SK-MEL-5 (cell line): ENCODE data around the gene THAP7. TPM values are rescaled to one million over a fixed set of nuclear protein-coding genes. Genes with fewer than 3 reads are reported as not detected.
A peak's percentile ranks its signal among the peaks of the same experiment; 100 is the strongest.
"Not testable (repeated sequence)": the region's sequence is repeated elsewhere in the genome, so short reads cannot be mapped to it uniquely, and the experiment has no call there.

Experiments used
- DNase-seq: peaks from one replicate; pipeline ENCODE4 v3.0.0-alpha.2; 2016; ENCODE audit warnings: low read depth, low spot score
- in situ Hi-C: cut with HindIII; loops from 2 replicates; pipeline ENCODE4 v1.10.0; 2016; ENCODE audit warnings: low sequenced_read_pairs, high pct_unique_total_duplicates, low pct_unique_long_range_greater_than_20kb
- polyA plus RNA-seq, 2 experiments: library from polyadenylated mRNA; depleted of rRNA; stranded (reverse); fragments of >200 nt; gene quantifications; 2 replicates each; pipeline ENCODE4 v1.2.3, GENCODE V29; 2015
- total RNA-seq: library from RNA; depleted of rRNA; stranded (reverse); fragments of >200 nt; shearing (Covaris generic); gene quantifications from 2 replicates; pipeline ENCODE4 v1.2.3, GENCODE V29; 2014; rRNA removed

The THAP7 gene, protein sequence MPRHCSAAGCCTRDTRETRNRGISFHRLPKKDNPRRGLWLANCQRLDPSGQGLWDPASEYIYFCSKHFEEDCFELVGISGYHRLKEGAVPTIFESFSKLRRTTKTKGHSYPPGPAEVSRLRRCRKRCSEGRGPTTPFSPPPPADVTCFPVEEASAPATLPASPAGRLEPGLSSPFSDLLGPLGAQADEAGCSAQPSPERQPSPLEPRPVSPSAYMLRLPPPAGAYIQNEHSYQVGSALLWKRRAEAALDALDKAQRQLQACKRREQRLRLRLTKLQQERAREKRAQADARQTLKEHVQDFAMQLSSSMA
- 50.2 and 55.3 TPM in 2 replicates for total RNA-seq
- polyA plus RNA-seq (2015; cell fraction: cytosol; rRNA removed) = 54.0 and 61.7 TPM in 2 replicates
- 84.7 and 98.3 TPM in 2 replicates for polyA plus RNA-seq (2015; cell fraction: nucleus; rRNA removed)

DNA sequence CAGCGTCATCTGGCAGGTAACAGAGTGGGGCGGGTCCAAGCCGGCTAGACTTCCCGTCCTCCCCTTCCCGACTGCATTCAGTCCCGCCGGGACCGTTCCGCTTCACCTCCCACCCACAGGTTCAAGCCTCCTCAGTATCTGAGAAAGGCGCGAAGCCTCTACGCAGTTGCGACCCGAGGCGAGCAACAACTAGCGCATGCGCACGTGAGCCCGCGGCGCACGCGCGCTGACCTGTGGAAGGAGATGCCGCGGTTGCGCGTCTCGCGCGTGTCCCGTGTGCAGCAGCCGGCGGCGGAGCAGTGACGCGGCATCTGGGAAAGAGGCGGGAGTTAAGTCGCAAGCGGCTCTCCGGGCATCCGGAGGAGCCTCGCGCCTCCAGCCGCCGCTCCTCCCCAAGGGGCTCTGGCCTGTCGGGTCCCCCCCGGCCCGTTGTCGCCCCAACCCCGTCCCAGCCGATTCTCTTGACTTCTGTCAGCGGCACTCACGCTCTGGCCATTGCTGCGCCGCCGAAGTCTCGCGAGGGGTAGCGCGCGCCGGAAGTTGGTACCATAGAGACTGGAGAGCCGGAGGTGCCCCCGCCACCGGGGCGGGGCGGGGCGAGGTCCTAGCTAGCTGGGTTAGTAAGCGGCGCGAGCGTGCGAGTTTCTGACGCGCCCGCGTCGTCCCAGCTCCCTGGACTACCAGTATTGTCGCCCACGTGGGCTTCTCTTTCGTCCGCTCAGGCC lies at the start of gene THAP7:
TSS of gene THAP7 (minus strand) at position 518 of the 725 bp plus-strand sequence. CDS start at position 311, 207 bp downstream.
- in situ Hi-C loops = no loop called here
- peak; percentile 95 for DNase-seq

DNA sequence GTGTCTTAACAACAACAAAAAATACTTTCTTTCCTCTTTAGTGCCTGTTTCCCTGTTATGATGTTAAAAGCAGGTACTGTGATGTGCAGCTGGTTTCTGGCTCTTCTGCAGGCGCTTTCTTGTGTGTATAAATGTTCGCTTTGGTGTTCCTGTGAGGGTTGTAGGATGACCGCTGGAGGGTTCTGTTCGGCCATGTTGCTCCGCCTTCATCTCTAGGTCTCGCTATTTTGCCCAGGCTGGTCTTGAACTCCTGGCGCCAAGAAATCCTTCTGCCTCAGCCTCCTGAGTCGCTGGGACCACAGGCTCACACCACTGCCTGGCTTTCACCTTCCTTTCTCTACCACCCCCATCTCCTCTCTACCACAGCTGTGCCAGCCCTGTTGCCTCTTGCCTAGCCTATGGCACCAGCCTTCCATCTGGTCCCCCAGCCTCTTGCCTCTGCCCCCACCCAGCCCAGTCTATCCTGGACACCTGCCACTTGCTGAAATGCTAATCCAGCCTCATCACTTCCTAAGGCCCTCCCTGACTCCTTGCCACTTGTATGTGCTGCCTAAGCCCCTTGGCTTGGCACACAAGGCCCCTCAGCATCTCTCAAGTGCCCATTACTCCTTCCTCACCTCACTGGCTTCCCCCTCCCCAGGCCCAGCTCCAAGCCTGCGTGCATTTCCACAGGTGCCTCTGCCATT lies 49.4 kb upstream of the THAP7 start:
- in situ Hi-C loops = no loop called here
- DNase-seq = no peak

DNA sequence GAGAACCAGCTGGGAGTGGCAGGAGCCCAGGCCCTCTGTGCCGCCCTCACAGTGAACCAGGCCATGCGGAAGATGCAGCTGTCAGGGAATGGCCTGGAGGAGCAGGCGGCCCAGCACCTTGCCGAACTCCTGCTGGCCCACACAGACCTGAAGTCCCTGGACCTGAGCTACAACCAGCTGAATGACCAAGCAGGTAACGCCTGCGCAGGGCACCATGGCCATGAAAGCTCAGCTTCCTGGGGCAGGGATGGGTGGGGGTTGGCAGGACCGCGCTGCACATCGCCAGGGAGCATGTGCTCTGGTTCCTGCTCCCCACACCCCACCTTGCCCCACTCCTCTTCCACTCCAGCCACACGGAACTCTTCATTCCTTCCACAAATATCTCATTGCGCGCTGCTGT lies 47.0 kb upstream of the THAP7 start:
- in situ Hi-C loops, DNase-seq: not testable (repeated sequence)

DNA sequence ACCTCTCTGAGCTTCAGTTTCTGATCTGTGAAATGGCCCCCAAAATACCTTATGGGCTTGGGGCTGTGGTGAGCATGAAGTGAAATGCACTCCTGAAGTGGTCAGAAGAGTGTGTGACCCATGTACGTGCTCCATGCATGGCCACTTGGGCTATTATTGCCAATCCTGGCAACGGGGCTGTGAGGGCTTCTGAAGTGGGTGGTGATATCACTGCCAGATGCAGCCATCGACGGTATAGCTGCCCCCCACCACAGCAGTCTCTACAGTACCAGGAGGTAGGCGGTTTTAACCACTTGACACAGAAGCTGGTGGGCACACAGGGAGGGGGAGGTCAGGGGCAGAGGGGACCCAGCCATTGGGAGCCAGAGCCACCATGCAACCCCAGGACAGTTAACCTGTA lies 46.5 kb upstream of the THAP7 start:
- in situ Hi-C loops, DNase-seq: not testable (repeated sequence)

DNA sequence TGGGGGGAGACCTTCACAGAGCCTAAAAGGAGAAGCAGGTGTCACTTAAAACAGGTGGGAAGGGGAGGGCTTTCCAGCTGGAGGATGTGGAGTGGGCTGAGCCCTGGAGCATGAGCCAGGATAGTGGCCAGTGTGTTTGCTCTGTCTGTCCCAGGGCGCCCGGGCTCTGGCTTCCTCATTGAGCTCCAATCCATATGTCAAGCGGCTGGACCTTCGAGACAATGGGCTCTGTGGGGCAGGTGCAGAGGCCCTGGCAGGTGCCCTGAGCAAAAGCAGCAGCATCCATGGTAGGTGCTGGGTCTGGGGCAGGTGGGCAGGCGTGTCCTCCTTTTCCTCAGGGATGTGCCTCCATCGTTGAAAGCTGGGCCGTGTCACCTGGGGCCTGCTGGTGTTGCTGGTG lies 45.8 kb upstream of the THAP7 start:
- in situ Hi-C loops = no loop called here
- DNase-seq = no peak

DNA sequence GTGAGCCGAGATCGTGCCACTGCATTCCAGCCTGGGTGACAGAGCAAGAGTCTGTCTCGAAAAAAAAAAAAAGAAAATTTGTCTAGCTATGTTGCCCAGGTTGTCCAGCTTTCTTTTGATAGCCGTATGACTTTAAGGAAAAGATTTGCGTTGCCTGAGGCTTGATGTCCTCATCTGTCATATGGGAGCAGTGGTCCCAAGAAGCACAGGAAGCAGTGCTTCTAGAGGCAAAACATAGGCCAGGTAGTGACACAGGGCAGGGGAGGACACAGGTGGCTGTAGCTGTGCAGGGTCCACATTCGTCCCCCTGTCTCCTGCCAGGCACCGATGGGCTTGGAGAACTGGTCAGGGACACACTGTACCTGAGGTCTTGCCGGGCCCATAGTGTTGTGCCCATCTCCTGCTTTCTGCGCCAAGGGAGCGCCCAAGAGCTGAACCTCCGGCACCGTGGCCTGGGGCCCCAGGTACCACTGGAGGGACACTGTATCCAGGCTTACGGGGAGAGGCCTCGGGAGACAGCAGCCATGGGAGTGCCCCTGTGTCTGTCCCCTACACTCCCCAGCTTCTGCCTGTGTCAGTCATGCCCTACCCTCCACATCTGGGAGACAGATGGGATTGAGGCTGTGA lies 45.2 kb upstream of the THAP7 start:
- no peak for DNase-seq
- in situ Hi-C loops = no loop called here

DNA sequence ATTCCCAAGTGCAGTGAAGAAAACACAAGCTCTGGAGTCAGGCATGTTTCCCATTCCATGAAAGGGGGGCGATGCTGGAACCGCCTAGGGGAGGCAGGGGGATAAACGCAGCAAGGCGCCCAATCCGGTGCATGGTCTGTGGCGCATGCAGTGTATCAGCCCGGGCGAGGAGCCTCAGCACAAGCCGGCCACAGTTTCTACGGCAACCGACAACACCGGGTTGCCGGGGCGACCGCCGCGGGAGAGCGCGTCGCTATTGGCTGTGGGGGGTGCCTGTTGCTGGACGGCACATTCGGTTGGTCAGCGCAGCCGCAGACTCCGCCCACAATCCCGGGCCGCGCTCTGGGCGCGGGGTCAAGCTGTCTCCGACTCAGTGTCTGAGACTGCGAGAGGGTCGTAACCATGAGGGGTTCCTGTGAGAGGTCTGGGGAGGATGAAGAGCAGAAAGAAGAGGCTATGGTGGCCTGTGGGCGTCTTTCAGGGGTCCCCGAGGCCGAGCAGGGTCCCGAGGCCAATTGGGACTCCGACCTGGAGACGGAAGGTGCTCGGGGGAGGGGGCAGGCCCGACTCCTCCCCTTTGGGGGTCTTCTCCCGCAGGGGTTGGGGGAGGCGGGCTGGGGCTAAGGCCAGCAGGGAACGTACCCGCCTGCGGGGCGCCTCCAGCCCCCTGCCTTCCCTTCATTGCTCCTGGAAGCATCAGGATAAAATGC lies 43.8 kb upstream of the THAP7 start, which contains the start of gene LRRC74B:
TSS of gene LRRC74B (plus strand) at position 362 of the 710 bp plus-strand sequence. CDS start at position 403, 41 bp downstream.
- DNase-seq = peak; percentile 84
- in situ Hi-C loops = no loop called here

DNA sequence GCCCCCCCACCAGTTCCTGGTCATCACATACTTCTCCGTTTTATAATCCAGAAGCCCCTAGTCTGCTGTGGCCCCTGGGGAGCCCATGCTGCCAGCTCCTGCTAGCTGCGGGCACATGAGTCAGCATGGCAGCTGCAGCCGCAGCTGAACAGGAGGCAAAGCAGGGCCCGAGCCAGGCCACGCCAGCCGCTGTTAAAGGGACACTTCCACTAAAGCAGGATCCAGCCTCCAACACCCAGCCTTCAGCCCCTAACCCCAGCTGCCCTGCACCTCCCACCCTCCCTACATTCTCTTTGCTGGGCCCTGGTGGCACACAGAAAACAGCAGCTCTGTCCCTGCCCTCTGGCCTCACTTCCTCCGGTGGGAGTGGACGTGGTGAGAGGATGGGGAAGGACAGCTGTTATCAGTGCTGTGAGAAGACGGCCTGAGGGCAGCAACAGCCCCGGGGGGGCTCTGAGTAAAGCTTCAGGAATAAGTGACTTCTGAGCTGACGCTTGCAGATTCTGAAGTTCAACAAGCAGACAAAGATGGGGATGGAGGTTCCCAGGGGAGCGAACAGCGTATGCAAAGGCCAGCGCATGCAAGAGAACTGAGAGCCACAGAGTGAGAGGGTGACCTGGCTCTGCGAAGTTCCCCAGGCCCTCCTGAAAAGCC lies 43.1 kb upstream of the THAP7 start:
- DNase-seq = no peak
- in situ Hi-C loops = no loop called here

DNA sequence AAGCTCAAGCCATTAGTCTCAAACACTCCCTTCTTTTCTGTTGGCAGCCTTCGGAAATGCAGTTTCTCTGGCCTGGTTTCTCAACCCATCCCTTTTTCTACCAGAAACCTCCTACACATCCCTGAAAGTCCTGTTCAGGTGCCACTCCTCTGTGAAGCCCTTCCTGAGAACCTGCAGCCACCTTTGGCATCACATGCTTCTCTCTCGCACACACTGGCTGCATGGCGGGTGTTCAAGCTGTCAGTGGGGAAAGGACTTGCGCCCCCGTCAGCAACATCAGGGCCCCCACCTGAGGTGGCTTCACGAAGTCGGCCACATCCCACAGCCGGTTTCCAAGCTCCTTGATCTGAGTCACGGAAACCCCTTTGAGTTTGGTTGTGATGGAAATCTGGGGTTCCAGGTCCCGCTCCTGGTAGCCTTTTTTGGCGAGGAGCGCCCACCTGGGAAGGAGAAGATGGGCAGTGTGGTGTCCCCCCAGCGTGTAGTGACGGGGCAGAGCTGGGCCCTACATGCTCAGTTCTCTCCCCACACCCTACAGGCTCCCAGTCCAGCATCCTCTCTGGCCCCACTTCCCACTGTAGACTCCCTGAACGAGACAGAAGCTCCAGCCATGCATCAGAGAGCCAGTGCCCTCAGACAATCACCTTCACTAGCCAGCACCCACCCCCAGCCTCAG lies 42.1 kb upstream of the THAP7 start:
- in situ Hi-C loops = no loop called here
- DNase-seq = no peak

DNA sequence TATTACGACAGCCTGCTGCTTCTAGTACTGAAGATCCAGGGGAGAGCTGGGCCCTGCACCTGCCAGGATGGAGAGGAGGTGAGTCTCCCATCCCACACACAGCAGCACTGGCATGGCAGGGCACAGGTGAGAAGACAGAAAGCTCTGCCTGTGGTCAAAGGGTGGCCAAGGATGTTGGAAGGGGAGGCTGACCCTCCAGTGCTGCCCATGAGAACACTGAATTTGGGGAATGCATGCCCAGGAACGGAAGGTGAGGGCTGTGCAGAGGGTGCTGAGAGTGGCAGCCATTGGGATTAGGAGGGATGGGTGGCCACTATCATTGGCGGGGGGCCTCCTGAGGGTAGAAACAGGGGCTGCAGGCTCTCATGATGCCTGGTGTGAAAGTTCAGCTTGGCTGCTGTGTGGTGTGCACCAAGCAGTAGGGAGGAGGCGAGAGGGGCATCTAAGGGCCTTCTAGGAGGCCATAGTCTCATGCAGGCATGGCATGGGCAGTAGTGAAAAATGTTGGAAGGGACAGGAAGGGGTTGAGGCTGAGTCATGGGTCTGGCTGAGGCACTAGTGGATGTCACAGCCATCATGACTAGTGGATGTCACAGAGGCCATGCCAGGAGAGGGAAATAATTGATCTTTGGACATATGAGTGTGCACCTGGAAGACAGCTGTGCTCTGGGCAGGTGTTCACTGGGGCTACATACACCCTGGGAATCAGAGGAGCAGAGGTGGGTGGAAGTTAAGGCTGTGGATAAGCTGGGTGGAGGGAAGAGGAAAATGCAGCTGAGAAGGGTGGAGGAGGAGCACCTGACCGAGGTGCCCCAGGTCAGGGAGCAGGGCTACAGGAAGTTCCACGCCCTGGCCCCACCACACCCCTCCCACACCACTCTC lies 41.3 kb upstream of the THAP7 start:
- in situ Hi-C loops = no loop called here

DNA sequence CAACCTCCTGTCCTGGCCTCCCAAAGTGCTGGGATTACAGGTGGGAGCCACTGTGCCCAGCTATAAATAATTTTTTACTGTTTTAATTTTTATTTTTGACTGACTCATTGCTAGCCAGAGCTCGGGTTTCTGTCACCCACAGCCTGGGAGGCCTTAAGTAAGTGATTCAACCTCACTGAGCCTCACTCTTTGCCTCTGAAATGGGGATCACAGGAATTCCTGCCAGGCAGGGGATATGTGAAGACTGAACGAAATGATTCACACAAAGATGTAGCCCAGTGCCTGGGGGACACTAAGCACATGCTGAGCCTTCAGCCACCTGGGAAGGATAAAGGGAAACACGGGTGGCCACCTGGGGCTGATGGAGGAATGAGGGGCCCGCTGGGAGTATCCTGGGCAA lies 40.0 kb upstream of the THAP7 start:
- no peak for DNase-seq
- in situ Hi-C loops = no loop called here

More for the DNA sequence above, 41.3 kb upstream of the THAP7 start:
- no peak for DNase-seq

DNA sequence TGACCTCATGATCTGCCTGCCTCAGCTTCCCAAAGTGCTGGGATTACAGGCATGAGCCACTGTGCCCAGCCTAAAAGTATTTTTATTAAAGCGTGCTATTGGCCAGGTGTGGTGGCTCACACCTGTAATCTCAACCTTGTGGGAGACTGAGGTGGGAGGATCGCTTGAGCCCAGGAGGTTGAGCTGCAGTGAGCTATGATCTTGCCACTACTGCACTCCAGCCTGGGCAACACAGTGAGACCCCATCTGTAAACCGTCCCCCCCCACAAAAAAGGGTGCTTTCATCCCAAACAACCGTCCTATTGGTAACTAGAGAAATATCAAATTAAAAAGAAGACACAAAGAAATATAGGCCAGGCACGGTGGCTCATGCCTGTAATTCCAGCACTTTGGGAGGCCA lies 37.2 kb upstream of the THAP7 start:
- DNase-seq, in situ Hi-C loops: not testable (repeated sequence)

DNA sequence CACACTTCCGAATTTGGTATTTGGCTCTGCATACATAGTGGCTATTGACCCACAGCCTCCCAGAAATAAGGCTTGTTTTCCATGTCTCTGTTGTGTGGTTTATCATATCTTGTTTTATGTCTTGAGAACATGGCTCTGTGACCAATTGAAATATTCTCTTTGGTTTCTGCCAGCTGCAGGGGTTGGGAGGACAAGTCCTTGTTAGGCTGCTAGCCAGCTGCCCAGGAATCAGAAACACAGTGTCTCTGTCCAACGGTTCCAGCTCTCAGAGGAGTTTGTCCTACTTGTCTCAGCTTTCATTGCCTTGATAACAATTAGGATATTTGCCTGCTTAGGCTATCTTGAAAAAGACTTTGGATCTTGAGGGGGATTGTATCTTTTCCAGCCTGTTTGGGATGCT lies 36.5 kb upstream of the THAP7 start:
- DNase-seq = no peak
- in situ Hi-C loops = no loop called here

DNA sequence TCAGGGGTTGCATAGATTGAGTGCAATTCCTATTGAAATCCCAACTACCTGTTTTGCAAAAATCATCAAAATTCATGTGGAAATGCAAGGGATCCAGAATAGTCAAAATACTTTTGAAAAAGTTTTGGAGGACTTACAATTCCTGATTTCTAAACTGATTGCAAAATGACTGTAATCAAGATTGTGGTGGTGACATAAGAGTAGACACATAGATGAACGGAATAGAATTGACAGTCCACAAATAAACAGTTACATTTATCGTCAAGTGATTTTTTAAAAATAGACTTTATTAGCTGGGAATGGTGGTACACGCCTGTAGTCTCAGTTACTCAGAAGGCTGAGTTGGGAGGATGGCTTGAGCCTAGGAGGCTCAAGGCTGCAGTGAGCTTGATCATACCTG lies 33.1 kb upstream of the THAP7 start:
- in situ Hi-C loops = no loop called here
- no peak for DNase-seq

DNA sequence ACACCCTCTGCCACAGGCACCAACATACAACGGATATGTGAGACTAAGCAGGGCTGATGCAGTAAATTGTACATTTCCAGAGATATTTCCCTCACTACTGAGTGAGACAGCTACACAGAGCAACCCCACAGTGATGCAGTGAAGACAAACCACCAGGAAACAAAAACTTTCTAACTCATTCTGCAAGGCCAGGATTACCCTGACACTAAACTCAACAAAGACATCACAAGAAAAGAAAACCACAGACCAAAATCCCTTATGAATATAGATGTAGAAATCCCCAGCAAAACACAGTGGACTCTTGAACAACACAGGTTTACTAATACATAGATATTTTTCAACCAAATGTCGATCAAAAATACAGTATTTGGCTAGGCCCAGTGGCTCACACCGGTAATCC lies 32.0 kb upstream of the THAP7 start:
- DNase-seq = no peak
- in situ Hi-C loops = no loop called here
